Measurements from ENCODE around the gene PTPRO. TPM values are rescaled to one million over a fixed set of nuclear protein-coding genes. Genes with fewer than 3 reads are reported as not detected.
A peak's percentile ranks its signal among the peaks of the same experiment; 100 is the strongest.

The PTPRO gene
- total and polyA plus RNA-seq, 2 experiments from 2014 or later, result 0.12 TPM; not detected in 1

DNA sequence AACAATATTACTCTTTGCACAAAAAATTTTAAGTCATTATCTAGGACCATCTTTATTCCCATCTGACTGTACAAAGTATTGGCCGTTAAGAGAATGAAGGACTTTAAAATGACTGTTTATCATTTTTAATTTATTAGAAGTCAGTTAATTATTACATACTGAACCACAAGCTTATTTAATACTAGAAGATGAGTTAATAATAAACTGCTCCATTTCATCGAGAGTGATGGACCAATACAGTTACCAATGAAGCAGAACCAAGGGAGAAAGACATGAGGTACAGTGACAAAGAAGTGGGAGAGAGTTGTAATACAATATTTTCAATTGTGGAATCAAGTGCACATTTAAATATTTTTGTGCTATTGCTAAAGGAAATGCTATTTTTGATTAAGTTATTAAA lies 83.3 kb downstream of the PTPRO start:
- no peak overlapping the region for H3K27ac ChIP-seq
- H3K4me3 ChIP-seq, result no peak overlapping the region
- H3K36me3 ChIP-seq, result no peaks in the 10 kb centered on the region
- DNase-seq (ENCODE audit: low read depth in 1 of 2, low spot score in 1 of 2), result no peak
- no peaks in the 10 kb centered on the region for H3K4me1 ChIP-seq (ENCODE audit: low read depth)
- no peaks in the 10 kb centered on the region for H3K9me3 ChIP-seq (ENCODE audit: low read depth)
- H3K27me3 ChIP-seq, result no peaks in the 10 kb centered on the region
- TF ChIP-seq CTCF (IDR thresholded peaks at IDR 0.05; ENCODE audit: low read depth, low read length), result no peak

- Histone ChIP-seq H3K9me3 (ENCODE audit: low read depth) (no peaks in the 10 kb centered on the region), H3K4me1 (ENCODE audit: low read depth) (no peaks in the 10 kb centered on the region), H3K27ac (no peak overlapping the region), H3K36me3 (no peaks in the 10 kb centered on the region), H3K4me3 (no peak overlapping the region), H3K27me3 (no peaks in the 10 kb centered on the region)
- no peak for DNase-seq (ENCODE audit: low read depth in 1 of 2, low spot score in 1 of 2)
- TF ChIP-seq CTCF (IDR thresholded peaks at IDR 0.05; ENCODE audit: low read depth, low read length), result no peak
Measured at GRCh38 chr12:15407025-15407424, 84.7 kb downstream of the PTPRO start.

GRCh38 chr12:15411842-15412241 lies 89.5 kb downstream of the PTPRO start:
- DNase-seq (ENCODE audit: low read depth in 1 of 2, low spot score in 1 of 2), result no peak

DNA sequence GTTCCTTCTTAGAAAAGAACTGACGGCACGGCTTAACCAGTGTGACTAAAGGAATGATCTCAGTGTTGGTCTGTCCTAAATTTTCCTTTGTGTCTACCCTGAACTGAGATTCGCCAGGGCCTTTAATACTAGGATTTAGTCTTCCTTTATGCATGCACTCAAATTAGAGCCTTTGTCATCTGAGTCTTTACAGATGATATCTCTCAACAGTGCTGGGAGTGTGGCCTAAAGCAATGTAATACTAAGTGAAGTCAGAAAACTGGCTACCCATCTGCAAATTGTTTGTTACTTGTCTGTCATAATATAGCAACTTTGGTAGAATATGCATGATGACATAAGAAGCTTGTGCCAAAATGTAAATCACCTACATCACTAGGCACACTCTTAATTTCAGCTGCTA lies 95.4 kb downstream of the PTPRO start:
- H3K36me3 ChIP-seq, result no peaks in the 10 kb centered on the region
- no peak for DNase-seq (ENCODE audit: low read depth in 1 of 2, low spot score in 1 of 2)
- H3K4me1 ChIP-seq (ENCODE audit: low read depth), result no peaks in the 10 kb centered on the region
- H3K27me3 ChIP-seq, result no peaks in the 10 kb centered on the region
- no peak for TF ChIP-seq CTCF (IDR thresholded peaks at IDR 0.05; ENCODE audit: low read depth, low read length)
- no peak overlapping the region for H3K4me3 ChIP-seq
- H3K9me3 ChIP-seq (ENCODE audit: low read depth), result no peaks in the 10 kb centered on the region
- H3K27ac ChIP-seq, result no peak overlapping the region

More at GRCh38 chr12:15411842-15412241, 89.5 kb downstream of the PTPRO start:
- Histone ChIP-seq H3K27me3 (no peaks in the 10 kb centered on the region), H3K27ac (no peak overlapping the region), H3K9me3 (ENCODE audit: low read depth) (no peaks in the 10 kb centered on the region), H3K4me1 (ENCODE audit: low read depth) (no peaks in the 10 kb centered on the region), H3K36me3 (no peaks in the 10 kb centered on the region), H3K4me3 (no peak overlapping the region)
- no peak for TF ChIP-seq CTCF (IDR thresholded peaks at IDR 0.05; ENCODE audit: low read depth, low read length)

- no peaks in the 10 kb centered on the region for H3K36me3 ChIP-seq
- DNase-seq (ENCODE audit: low read depth in 1 of 2, low spot score in 1 of 2), result peak in 1 of 2 donors; percentile 2
- no peak for TF ChIP-seq CTCF (IDR thresholded peaks at IDR 0.05; ENCODE audit: low read depth, low read length)
Measured at GRCh38 chr12:15423629-15424028, 101.3 kb downstream of the PTPRO start.

DNA sequence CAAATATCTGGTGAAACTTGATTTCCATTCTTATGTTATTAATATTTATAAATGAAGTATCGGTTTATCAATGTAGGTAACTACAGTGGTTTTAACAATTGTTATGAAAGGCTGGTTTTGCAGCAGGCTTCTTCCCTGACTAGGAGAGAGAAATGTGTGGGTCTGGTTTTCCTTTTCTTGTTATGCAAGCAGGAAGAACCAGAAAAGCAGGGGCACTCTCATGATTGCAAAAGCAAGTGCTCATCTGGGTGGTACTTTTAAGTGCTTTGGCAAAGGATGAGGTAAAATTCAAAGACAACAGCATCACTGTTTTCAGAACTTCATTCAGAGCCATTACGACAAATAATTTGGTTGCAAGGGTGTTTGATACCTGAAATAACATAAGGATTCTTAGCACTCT lies 105.6 kb downstream of the PTPRO start:
- no peaks in the 10 kb centered on the region for H3K27me3 ChIP-seq
- no peak for DNase-seq (ENCODE audit: low read depth in 1 of 2, low spot score in 1 of 2)
- no peaks in the 10 kb centered on the region for H3K9me3 ChIP-seq (ENCODE audit: low read depth)
- H3K4me1 ChIP-seq (ENCODE audit: low read depth), result no peaks in the 10 kb centered on the region
- H3K36me3 ChIP-seq, result no peaks in the 10 kb centered on the region
- no peak overlapping the region for H3K27ac ChIP-seq
- H3K4me3 ChIP-seq, result no peak overlapping the region
- no peak for TF ChIP-seq CTCF (IDR thresholded peaks at IDR 0.05; ENCODE audit: low read depth, low read length)

More at GRCh38 chr12:15423629-15424028, 101.3 kb downstream of the PTPRO start:
- no peaks in the 10 kb centered on the region for H3K27me3 ChIP-seq
- no peak overlapping the region for H3K27ac ChIP-seq
- H3K9me3 ChIP-seq (ENCODE audit: low read depth), result no peaks in the 10 kb centered on the region
- H3K4me3 ChIP-seq, result no peak overlapping the region
- H3K4me1 ChIP-seq (ENCODE audit: low read depth), result no peaks in the 10 kb centered on the region

All from cardiac muscle cell (in vitro differentiated cells and primary cell).